ENCODE results near the gene BMP7.

Gene BMP7

GRCh38 chr20:57176842-57177241 lies 89.6 kb downstream of the BMP7 start:
- TF ChIP-seq CTCF (conservative IDR thresholded peaks at IDR 0.05; ENCODE audit: low read length) = no peak

GRCh38 chr20:57175397-57176010 lies 90.9 kb downstream of the BMP7 start:
- no peak for TF ChIP-seq CTCF (conservative IDR thresholded peaks at IDR 0.05; ENCODE audit: low read length)
- DNase-seq (ENCODE audit: low read depth) = no peak

More at GRCh38 chr20:57176842-57177241, 89.6 kb downstream of the BMP7 start:
- DNase-seq (ENCODE audit: low read depth) = no peak
- H3K4me3 ChIP-seq (ENCODE audit: low read length) = no peak overlapping the region

GRCh38 chr20:57174737-57175136 lies 91.7 kb downstream of the BMP7 start:
- H3K4me3 ChIP-seq (ENCODE audit: low read length) = no peak overlapping the region
- TF ChIP-seq CTCF (conservative IDR thresholded peaks at IDR 0.05; ENCODE audit: low read length) = no peak
- DNase-seq (ENCODE audit: low read depth) = no peak

More at GRCh38 chr20:57175397-57176010, 90.9 kb downstream of the BMP7 start:
- no peak overlapping the region for H3K4me3 ChIP-seq (ENCODE audit: low read length)

- TF ChIP-seq CTCF (conservative IDR thresholded peaks at IDR 0.05; ENCODE audit: low read length) = no peak
- DNase-seq (ENCODE audit: low read depth) = no peak
- H3K4me3 ChIP-seq (ENCODE audit: low read length) = no peak overlapping the region
Measured at GRCh38 chr20:57173986-57174385, 92.5 kb downstream of the BMP7 start.

GRCh38 chr20:57173041-57173440 lies 93.4 kb downstream of the BMP7 start:
- H3K4me3 ChIP-seq (ENCODE audit: low read length) = no peak overlapping the region
- TF ChIP-seq CTCF (conservative IDR thresholded peaks at IDR 0.05; ENCODE audit: low read length) = no peak
- no peak for DNase-seq (ENCODE audit: low read depth)

GRCh38 chr20:57170343-57170742 lies 96.1 kb downstream of the BMP7 start:
- no peak for TF ChIP-seq CTCF (conservative IDR thresholded peaks at IDR 0.05; ENCODE audit: low read length)
- H3K4me3 ChIP-seq (ENCODE audit: low read length) = no peak overlapping the region
- DNase-seq (ENCODE audit: low read depth) = no peak

- TF ChIP-seq CTCF (conservative IDR thresholded peaks at IDR 0.05; ENCODE audit: low read length) = no peak
- DNase-seq (ENCODE audit: low read depth) = no peak
Measured at GRCh38 chr20:57169162-57169561, 97.3 kb downstream of the BMP7 start.

More at GRCh38 chr20:57169162-57169561, 97.3 kb downstream of the BMP7 start:
- H3K4me3 ChIP-seq (ENCODE audit: low read length) = no peak overlapping the region

All from AG10803 (cell line).